GM21737 (cell line): Measurements from ENCODE around the gene FGD1.

Experiments
- ATAC-seq: cut with Tn5 transposase; IDR thresholded peaks from one replicate; pipeline ENCODE4 v1.9.1; 2021; ENCODE audit warnings: mild to moderate bottlenecking, moderate library complexity; ENCODE audit not compliant: unreplicated experiment

Gene FGD1

DNA sequence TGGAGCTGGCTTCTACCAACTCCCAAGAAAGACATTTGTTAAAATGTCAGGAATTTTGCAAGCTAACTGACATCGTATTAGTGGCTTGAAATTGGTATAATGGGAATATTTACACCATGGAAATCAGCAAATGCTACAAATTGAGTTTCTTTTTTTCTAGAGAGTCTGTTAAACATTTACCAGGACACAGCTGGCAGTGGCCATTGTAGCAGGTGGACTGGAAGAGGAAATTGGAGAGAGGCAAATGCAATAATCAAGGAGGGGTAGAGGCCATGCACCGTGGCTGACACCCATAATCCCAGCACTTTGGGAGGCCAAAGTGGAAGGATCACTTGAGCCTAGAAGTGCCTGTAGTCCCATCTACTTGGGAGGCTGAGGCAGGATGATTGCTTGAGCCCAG is 88.8 kb downstream of the FGD1 start:
- no peak for ATAC-seq

DNA sequence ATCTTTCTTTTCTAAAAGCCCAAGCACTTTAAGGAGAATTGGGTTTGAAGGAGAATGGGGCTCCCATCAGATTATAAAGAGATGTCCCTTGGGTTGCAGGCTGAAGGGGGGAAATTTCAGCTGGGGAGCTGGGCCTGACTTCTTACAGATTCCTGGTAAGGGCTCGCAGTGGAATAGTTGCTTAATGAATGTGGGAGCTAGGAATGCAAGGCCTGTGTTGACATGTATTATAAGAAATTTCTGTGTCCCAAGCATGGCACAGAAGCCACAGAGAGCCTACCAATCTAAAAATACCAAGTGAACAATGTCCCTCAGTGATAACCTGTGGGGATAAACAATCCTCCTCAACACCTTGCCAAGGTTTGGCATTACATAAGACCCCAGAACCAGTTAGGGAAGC is 98.9 kb downstream of the FGD1 start:
- no peak for ATAC-seq
